ENCODE data around the gene PRKAR1B.

The PRKAR1B gene

GRCh38 chr7:693280-693679, 33.8 kb downstream of the PRKAR1B start:
- DNase-seq (ENCODE audit: low read depth in 2 of 2): no peak

DNA sequence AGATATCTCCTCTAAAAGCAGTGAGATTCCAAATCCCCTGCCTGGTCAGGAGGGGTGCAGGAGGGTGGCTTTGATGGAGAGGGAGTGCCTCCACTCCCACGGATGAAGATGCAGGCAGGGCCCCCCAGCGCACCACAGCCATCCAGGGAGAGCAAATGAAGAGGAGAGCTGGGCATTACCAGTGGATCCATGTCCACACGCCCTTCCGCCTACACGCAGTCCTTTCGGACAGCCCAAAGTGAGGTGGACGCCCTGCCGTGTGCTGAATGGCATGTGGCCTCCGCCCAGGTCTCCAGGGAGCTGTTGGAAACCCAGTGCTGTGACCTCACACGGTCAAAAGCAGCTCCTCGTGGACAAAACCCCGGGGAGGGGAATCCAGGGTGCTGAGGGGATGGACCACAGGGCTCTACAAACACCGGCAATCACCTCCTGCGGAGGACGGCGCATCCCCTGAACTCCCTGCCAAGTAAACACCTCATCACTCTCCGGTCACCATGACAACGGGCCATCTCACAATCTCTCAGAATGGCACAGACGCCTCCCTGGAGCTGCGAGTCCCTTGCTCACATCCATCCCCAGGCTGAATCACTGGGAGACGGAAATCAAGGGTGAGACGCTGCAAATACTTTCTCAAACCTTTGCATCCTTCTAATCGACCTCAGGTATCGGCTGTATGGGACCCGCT, 35.6 kb downstream of the PRKAR1B start:
- no peak for DNase-seq (ENCODE audit: low read depth in 2 of 2)

GRCh38 chr7:690478-691360, 36.4 kb downstream of the PRKAR1B start:
- DNase-seq (ENCODE audit: low read depth in 2 of 2): no peak

DNA sequence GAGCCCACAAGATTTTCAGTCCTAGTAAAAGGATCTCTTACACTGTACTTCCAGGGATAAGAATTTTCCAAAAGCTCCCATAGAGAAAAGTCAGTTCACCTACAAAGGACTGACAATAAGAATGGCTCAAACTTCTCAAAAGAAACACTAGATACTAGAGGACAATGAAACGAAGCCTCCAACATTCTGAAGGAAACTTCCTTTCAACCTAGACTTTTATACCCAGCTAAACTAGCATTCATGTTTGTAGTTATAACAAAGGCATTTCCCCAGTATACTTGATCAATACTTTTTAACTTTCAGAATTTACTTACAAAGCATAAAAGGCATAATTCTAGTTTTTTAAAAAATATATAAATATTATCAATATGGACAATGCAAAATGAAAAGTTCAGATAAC, 41.5 kb downstream of the PRKAR1B start:
- no peak for DNase-seq (ENCODE audit: low read depth in 2 of 2)

DNA sequence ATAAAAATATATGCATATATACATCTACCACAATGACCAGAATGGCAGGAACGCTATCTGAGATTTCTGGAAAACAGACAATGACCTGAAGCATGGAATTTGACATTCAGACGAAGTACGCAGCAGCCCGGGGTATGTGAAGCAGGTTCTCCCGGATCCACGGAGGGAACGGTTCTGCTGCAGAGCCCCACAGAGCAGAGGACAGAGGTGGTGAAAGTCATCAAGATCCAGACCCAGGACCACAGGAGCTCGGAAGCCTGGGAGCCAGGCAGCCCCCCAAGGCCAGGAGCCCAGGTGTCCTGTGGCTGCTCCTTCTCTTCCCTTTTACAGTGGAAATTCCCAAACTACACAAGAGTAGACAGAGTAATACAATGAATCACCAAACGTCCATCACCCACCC, 42.7 kb downstream of the PRKAR1B start:
- no peak for DNase-seq (ENCODE audit: low read depth in 2 of 2)

GRCh38 chr7:683526-684205, 43.4 kb downstream of the PRKAR1B start:
- no peak for DNase-seq (ENCODE audit: low read depth in 2 of 2)

DNA sequence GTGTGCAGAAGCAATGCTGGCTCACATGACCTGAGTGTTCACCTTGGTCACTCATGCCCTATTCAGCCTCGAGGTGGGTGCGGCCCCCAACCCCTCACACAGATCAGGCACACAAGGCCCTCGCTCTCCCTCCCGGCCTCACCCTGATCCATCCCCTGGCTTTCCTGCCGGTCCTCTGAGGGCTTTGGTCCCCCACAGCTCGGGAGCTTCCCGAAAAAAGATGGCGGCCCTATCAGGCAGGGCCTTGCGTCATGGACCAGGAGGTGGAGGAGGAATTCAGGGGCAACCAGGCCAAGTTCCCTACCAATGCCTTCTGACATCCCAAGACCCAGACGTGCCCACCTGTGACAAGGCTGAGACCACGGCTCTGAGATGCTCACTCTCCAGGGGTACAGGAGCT, 44.3 kb downstream of the PRKAR1B start:
- DNase-seq (ENCODE audit: low read depth in 2 of 2): no peak

DNA sequence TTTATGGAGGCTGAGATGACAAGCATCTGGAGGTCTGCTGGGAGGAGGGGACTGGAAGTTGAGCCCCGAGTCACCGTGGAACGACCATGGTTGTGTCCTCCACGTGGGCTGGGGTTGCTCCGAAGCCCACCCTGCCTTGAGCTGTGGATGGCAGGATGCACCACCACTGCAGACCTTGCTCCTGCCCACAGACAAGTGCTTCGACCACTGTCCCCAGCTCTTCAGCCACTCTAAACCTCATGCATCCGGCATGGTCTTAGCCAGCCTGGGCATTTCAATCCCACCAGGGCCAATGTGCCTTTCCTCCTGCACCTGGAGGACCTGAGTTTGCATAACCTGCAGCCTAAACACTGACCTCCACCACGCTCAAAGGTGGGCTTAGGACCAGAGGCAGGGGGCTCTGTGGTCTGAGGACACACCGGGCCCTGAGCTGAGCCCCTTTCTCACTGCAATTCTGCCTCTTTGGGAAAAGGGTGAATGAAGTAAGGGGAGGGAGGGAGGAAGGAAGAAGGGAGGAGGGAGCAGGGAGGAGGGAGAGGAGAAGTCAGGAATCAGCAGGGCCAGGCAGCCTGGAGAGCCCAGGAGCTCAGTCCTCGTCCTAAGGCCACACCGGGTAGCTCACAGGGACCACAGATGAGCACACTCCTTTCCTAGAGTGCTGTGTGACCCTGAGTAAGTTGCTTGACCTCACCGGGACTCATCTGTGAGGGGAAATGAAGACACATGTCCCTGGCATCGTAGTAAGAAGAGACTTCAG, 45.4 kb downstream of the PRKAR1B start:
- DNase-seq (ENCODE audit: low read depth in 2 of 2): no peak

DNA sequence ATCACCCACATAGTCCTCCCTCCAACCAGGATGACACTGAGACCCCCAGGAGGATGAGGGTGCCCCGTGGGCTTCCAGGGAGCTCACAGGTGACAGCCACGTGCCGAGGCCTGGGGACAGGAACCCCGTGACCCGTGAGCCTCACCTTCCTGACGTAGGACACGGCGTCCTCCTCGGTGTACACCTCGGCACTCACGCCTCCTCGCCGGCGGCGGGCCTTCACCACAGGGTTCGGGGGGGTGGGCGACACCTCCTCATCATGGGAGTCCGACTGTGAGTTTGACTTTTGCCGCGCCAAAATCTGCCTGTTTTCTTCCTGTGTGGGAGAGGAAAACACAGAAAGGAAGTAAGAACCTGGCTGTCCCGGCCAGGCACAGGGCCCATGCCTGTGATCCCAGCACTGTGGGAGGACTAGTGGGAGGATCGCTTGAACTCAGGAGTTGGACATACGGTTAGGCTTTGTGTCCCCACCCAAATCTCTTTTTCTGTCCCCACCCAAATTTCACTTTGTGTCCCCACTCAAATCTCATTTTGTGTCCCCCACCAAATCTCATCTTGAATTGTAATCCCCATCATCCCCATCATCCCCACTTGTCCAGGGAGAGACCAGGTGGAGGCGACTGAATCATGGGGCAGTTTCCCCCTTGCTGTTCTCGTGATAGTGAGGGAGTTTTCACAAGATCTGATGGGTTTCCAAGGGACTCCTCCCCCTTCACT, 46.5 kb downstream of the PRKAR1B start:
- DNase-seq (ENCODE audit: low read depth in 2 of 2): no peak

DNA sequence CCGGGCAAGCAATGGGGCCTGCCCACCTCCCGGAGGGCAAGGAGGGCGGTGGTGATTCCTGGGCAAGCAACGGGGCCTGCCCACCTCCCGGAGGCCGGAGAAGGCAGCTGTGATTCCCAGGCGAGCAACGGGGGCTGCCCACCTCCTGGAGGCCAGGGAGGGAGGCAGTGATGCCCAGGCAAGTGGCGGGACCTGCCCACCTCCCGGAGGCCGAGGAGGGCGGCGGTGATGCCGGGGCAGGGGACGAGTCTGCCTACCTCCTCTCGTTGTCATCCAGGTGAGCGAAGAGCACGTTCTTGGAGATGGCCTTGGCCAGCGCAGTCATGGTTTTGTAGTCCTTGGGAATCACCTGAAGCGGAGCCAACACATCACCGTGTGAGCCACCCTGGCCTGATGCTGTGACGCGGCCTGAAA, 50.1 kb downstream of the PRKAR1B start:
- no peak for DNase-seq (ENCODE audit: low read depth in 2 of 2)

GRCh38 chr7:676246-676971, 50.7 kb downstream of the PRKAR1B start:
- DNase-seq (ENCODE audit: low read depth in 2 of 2): no peak

- DNase-seq (ENCODE audit: low read depth in 2 of 2): no peak
Observed at GRCh38 chr7:674454-675410, 52.3 kb downstream of the PRKAR1B start.

GRCh38 chr7:673681-674453, 53.2 kb downstream of the PRKAR1B start:
- no peak for DNase-seq (ENCODE audit: low read depth in 2 of 2)

- DNase-seq (ENCODE audit: low read depth in 2 of 2): no peak
Observed at GRCh38 chr7:672891-673290, 54.2 kb downstream of the PRKAR1B start.

DNA sequence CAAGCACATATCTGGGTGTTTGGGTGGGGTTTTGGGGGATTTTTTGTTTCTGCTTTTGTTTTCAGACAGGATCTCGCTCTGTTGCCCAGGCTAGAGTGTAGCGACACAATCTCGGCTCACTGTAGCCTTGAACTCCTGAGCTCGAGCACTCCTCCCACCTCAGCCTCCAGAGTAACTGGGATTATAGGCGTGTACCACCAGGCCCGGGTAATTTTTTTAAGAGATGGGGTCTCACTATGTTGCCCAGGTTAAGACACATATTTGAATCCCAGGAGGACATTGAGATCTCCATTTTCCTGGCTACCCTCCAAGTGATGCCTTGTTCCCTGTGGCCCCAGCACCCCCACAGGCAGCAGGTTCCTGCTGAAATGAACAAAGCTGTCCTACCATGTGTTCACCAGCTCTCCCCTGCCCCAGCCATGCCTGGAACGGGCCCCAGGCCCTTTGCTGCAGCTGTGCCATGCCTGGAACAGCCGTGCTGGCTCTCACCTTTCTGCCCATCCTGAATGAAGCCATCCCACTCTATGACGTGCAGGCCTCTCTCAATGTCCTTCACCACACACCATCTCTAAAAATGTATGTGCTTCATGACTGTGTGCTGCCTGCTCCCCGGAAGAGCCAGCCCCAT, 55.6 kb downstream of the PRKAR1B start:
- DNase-seq (ENCODE audit: low read depth in 2 of 2): no peak

DNA sequence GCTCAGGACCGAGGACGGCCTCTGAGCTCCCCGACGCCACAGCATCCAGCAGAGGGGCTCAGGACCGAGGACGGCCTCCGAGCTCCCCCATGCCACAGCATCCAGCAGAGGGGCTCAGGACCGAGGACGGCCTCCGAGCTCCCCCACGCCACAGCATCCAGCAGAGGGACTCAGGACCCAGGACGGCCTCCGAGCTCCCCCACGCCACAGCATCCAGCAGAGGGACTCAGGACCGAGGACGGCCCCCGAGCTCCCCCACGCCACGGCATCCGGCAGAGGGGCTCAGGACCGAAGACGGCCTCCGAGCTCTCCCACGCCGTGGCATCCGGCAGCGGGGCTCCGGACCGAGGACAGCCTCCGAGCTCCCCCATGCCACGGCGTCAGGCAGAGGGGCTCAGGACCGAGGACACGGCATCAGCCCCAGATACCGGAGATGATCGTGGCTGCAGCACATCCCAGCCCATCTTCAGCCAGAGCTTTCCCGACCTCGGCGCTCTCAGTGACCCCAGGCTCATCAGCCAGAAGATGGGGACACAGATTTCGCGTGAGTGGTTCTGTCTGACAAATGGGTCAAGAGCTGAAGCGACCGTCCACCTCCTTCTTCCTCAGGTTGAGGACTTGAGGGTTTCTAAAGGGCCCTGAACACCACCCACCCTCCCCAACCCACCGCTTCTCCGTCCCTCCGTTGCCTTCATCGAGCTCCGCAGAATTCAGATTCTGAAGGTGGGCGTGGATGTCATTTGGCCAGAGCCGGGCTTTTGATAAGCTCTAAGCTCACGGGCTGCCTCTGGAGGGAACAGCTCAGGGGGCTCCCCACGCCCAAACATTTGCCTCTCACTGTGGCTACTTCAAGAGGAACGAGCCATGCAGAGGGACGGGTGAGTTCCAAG, 56.3 kb downstream of the PRKAR1B start:
- no peak for DNase-seq (ENCODE audit: low read depth in 2 of 2)

GRCh38 chr7:668958-669357, 58.1 kb downstream of the PRKAR1B start:
- DNase-seq (ENCODE audit: low read depth in 2 of 2): no peak
